Peyer's patch (tissue), 4 donors: Measurements from ENCODE around the gene CENPX. TPM values are rescaled to one million over a fixed set of nuclear protein-coding genes. Genes with fewer than 3 reads are reported as not detected.

ENCODE experiments used
- DNase-seq, 3 donors: peaks; one replicate each; pipeline ENCODE4 v3.0.0-alpha.2; 2017 to 2019
- H3K27ac ChIP-seq, 4 donors: fragments of 200-600 bp; sonication (generic); one replicate each; pipeline ENCODE4 v1.5.1; 2016 to 2019
- H3K27me3 ChIP-seq, 2 donors: fragments of 200-600 bp; sonication (generic); one replicate each; pipeline ENCODE4 v1.5.1; 2019
- H3K36me3 ChIP-seq, 3 donors: fragments of 200-600 bp; sonication (generic); one replicate each; pipeline ENCODE4 v1.5.1; 2016 to 2019
- H3K4me1 ChIP-seq, 4 donors: fragments of 200-600 bp; sonication (generic); one replicate each; pipeline ENCODE4 v1.5.1; 2016 to 2019
- H3K4me3 ChIP-seq, 4 donors: fragments of 200-600 bp; sonication (generic); 1 replicate in 3 of 4; 2 replicates in 1 of 4; pipeline ENCODE4 v1.5.1; 2016 to 2019; ENCODE audit warnings: mild to moderate bottlenecking in 1 of 4
- H3K9me3 ChIP-seq, 4 donors: fragments of 200-600 bp; sonication (generic); one replicate each; pipeline ENCODE4 v1.5.1; 2016 to 2019; ENCODE audit warnings: mild to moderate bottlenecking in 1 of 4
- CTCF ChIP-seq, 6 experiments: fragments of 450-650 bp in 4 of 6; fragments of 200-600 bp in 2 of 6; sonication (generic) in 1 of 6; IDR thresholded peaks; one replicate each; pipeline ENCODE4 v1.5.1; 2017 to 2019; ENCODE audit warnings: antibody characterized with exemption in 6 of 6, mild to moderate bottlenecking in 3 of 6, moderate library complexity in 1 of 6
- POLR2A ChIP-seq, 2 donors: fragments of 450-650 bp; IDR thresholded peaks; one replicate each; pipeline ENCODE4 v1.5.1; 2017; ENCODE audit warnings: antibody characterized with exemption in 2 of 2, mild to moderate bottlenecking in 2 of 2, moderate library complexity in 2 of 2
- total RNA-seq, 4 donors: library from RNA; depleted of rRNA; stranded (reverse); fragments of >200 nt; gene quantifications; one replicate each; pipeline ENCODE4 v1.1.0, GENCODE V29; 2016

The CENPX gene
- 100 to 1,000 TPM in 2 of 4 donors, 10 to 100 TPM in 2; 49.1 to 123 (median 91.8) TPM for total RNA-seq

- Histone ChIP-seq H3K27me3 (no peaks in the 10 kb centered on the region), H3K27ac (peak within 1 kb of the TSS; percentile 73 to 80 (median 77)), H3K4me1 (peaks cover 3 to 35% (median 19%) of the 10 kb centered on the region in 4 donors), H3K36me3 (peaks cover 0 to 14% (median 0%) of the 10 kb centered on the region in 3 donors), H3K9me3 (no peaks in the 10 kb centered on the region), H3K4me3 (peak within 1 kb of the TSS; percentile 61 to 92 (median 87))
- no peak for DNase-seq
- TF ChIP-seq CTCF (IDR thresholded peaks at IDR 0.05) (no peak), POLR2A (IDR thresholded peaks at IDR 0.05) (peak; percentile 53 to 69)
Observed at GRCh38 chr17:82022310-82022980, at the start of gene CENPX. CENPX (minus strand) TSS chr17:82022878; CDS start chr17:82022861, 17 bp downstream.

GRCh38 chr17:82070611-82071010 is 47.9 kb upstream of the CENPX start:
- TF ChIP-seq POLR2A (IDR thresholded peaks at IDR 0.05): no peak
- TF ChIP-seq CTCF (IDR thresholded peaks at IDR 0.05): no peak
- no peak for DNase-seq
- Histone ChIP-seq H3K27me3 (no peaks in the 10 kb centered on the region), H3K4me1 (peaks cover 0 to 6% (median 2%) of the 10 kb centered on the region in 4 donors), H3K36me3 (no peaks in the 10 kb centered on the region), H3K27ac (no peak overlapping the region), H3K9me3 (no peaks in the 10 kb centered on the region), H3K4me3 (no peak overlapping the region)

- peak within 1 kb of the TSS; percentile 81 to 90 (median 85) for H3K27ac ChIP-seq
- peak; percentile 46 to 80 (median 76) for DNase-seq
- peaks cover 0 to 26% (median 15%) of the 10 kb centered on the region in 4 donors for H3K4me1 ChIP-seq
- no peaks in the 10 kb centered on the region for H3K27me3 ChIP-seq
- TF ChIP-seq POLR2A (IDR thresholded peaks at IDR 0.05) (peak in 1 of 2 donors; percentile 64), CTCF (IDR thresholded peaks at IDR 0.05) (peak in 1 of 6 experiments; percentile 8)
- H3K36me3 ChIP-seq: peaks cover 0 to 32% (median 0%) of the 10 kb centered on the region in 3 donors
- no peaks in the 10 kb centered on the region for H3K9me3 ChIP-seq
- peak within 1 kb of the TSS; percentile 79 to 100 (median 92) for H3K4me3 ChIP-seq
Observed at GRCh38 chr17:82065638-82066303, 43.1 kb upstream of the CENPX start, which contains the start of gene DUS1L. DUS1L (minus strand) TSS chr17:82065804; CDS start chr17:82065059, 745 bp downstream.

GRCh38 chr17:82065193-82065637 is 42.5 kb upstream of the CENPX start:
- no peaks in the 10 kb centered on the region for H3K27me3 ChIP-seq
- H3K9me3 ChIP-seq: no peaks in the 10 kb centered on the region
- peaks cover 0 to 38% (median 0%) of the 10 kb centered on the region in 3 donors for H3K36me3 ChIP-seq
- H3K27ac ChIP-seq: peak overlapping the region; percentile 81 to 90 (median 85)
- TF ChIP-seq CTCF (IDR thresholded peaks at IDR 0.05): no peak
- TF ChIP-seq POLR2A (IDR thresholded peaks at IDR 0.05): no peak
- H3K4me3 ChIP-seq: peak overlapping the region; percentile 79 to 100 (median 92)
- peak in 1 of 3 donors; percentile 20 for DNase-seq
- H3K4me1 ChIP-seq: peaks cover 0 to 26% (median 15%) of the 10 kb centered on the region in 4 donors

GRCh38 chr17:82064433-82065192 is 41.9 kb upstream of the CENPX start:
- H3K9me3 ChIP-seq: no peaks in the 10 kb centered on the region
- DNase-seq: peak; percentile 22 to 68 (median 60)
- H3K4me1 ChIP-seq: peaks cover 0 to 26% (median 15%) of the 10 kb centered on the region in 4 donors
- no peaks in the 10 kb centered on the region for H3K27me3 ChIP-seq
- peaks cover 0 to 44% (median 0%) of the 10 kb centered on the region in 3 donors for H3K36me3 ChIP-seq
- peak overlapping the region; percentile 79 to 100 (median 92) for H3K4me3 ChIP-seq
- peak overlapping the region; percentile 81 to 90 (median 85) for H3K27ac ChIP-seq
- no peak for TF ChIP-seq CTCF (IDR thresholded peaks at IDR 0.05)
- no peak for TF ChIP-seq POLR2A (IDR thresholded peaks at IDR 0.05)
